ENCODE data around the gene CNPPD1.
"Not testable (repeated sequence)": the region's sequence is repeated elsewhere in the genome, so short reads cannot be mapped to it uniquely, and the experiment has no call there.

The CNPPD1 gene

DNA sequence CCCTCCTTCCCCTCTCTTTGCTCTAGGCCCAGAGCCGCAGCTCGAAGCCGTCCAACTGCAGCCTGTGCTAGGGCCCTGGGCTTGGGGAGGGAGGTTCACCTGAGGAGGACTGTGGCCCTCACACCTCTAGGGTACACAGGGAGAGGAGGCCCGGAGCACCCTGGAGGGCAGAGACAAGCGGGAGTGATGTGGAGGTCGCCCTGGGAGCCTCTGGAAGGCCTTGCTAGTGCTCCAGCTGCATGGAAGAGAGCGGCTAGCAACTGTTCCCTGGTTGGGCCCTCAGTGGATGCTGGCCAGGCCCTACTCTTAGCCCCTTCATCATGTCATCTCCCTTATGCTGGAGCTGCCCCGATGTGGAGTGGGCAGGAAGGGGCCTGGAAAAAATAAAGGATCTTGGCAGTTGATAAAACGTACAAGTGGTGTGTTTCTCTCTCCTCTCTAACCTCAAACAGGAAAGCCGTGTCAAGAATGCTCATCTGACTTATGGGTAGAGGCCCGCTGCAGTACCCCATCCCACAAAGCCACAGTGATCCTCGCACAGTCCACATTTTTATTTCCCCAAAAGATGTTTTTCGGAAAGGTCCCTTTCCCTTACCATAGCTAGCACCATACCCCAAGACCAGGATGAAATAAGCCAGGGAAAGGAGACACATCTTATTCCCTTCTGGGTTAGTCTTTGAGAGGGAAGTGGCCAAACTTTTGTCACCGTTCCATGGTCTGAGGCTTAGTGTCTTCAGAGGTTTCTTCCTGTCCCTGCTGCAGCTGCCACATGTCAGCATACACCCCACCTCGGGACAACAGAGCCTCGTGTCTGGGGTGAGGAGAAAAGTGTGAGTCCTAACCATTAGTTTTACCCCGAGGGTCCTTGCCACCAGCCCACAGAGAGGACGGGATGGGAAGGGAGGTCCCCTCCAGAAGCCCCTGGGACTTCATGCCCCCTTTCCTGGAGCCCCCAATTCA, 32.8 kb upstream of the CNPPD1 start:
- intact Hi-C loops (cut with DNase I): no loop called here
- DNase-seq: peak in 1 of 10 donors; percentile 36

DNA sequence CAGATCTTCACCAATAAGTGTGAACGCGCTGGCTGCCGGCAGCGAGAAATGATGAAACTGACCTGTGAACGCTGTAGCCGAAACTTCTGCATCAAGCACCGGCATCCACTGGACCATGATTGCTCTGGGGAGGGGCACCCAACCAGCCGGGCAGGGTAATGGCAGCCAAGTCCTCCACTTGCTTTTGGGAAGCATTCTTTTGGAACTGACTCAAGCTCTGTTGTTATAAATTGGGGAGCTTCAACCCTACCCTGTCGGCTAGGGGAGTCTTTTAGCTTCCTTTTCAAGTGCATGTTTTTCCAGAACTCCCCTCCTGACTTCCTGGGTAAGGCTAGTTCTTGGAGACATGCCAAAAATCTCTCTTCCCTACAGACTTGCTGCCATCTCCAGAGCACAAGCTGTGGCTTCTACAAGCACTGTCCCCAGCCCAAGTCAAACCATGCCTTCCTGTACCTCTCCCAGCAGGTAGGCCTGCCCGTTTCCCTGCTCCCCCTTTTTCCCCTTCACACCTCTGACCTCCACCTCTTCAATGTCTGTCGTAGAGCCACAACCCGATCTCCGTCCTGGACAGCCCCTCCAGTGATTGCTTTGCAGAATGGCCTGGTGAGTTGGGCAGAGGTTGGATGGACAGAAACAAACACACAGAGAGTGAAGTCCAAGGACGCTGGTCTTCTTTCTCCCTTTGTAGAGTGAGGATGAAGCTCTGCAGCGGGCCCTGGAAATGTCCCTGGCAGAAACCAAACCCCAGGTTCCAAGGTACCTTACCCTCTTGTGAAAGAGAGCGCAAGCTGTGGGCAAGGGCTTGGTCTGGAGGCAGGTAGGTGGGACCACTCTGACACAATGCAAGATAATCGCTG, 31.4 kb upstream of the CNPPD1 start:
- intact Hi-C loops (cut with DNase I): loop anchor here (2.0 kb wide), 1 partner anchor 29 kb away; the partner anchor contains the start of gene RETREG2
- DNase-seq: peak in 1 of 10 donors; percentile 86

DNA sequence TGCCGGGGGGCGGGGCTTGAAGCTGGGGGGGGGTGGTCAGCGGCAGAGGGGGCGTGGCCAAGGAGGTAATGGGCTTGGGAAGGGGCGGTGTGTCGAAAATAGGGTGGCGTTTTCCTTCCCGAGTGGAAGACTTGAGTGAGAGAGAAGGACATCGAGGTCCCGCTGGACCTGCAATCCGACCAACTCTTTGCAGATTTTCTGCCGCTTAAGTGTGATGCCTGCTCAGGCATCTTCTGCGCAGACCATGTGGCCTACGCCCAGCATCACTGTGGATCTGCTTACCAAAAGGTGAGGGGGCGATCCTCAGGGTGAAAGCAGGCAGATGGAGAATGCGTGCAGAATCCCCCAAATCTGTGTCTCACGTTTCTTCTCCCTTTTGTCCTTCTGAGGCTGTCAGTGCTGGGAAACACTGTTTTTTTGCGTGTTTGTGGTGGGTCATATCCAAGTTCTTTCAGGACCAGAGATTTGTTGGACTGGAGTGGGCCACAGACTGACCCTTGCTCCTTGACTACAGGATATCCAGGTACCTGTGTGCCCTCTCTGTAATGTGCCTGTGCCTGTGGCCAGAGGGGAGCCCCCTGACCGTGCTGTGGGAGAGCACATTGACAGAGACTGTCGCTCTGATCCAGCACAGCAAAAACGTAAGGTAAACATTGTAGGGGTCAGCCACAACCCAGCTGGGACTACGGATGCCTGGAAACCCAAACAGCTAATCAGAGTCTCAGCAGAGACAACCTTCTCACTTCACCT, 30.6 kb upstream of the CNPPD1 start:
- peak in 2 of 10 donors; percentile 77 to 87 for DNase-seq
- intact Hi-C loops (cut with DNase I): loop anchor here (2.0 kb wide), 1 partner anchor 29 kb away; the partner anchor contains the start of gene RETREG2

DNA sequence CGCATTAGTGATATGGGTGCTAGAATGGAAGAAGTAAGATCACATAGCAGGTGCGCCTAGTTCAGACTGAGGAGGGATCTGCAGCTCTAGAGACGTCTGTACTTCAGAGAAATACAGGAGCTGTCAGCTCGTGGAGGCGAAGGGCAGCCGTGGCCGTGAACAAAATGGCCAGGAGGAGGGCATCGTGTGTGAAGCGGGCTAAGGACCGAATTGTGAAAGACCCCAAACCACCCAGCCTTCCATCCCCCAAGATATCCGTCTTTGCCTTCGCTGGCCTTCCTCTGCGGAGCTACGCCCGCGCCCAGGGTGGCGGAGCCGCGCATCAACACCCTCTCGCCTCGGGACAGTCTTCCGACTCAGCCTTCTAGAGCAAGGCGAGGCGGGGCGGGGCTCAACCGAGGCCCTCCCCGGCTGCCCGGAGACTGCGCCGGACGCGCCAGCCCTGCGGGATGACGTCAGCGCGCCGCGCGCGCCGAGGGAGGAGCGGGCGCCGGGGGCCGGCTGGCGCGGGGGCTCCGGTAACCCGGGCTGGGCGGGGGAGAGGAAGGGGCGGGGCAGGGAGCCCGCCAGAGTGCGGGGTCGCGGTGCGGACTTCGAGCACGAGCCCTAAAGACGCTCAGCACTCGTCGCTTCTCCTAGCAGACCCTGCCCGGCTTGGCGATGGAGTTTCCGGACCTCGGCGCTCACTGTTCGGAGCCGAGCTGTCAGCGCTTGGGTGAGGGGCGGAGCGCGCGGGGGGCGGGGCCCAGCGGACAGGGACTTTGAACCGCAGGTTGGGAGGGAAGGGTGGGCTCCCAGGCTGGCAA, 29.8 kb upstream of the CNPPD1 start, which contains the start of gene ZFAND2B:
ZFAND2B (plus strand) TSS at position 455 of the 806 bp plus-strand sequence; CDS start at position 661, 206 bp downstream.
- intact Hi-C loops (cut with DNase I): loop anchor here (2.0 kb wide), 1 partner anchor 28 kb away; the partner anchor contains the start of gene RETREG2
- DNase-seq: peak; percentile 90 to 99 (median 95)

DNA sequence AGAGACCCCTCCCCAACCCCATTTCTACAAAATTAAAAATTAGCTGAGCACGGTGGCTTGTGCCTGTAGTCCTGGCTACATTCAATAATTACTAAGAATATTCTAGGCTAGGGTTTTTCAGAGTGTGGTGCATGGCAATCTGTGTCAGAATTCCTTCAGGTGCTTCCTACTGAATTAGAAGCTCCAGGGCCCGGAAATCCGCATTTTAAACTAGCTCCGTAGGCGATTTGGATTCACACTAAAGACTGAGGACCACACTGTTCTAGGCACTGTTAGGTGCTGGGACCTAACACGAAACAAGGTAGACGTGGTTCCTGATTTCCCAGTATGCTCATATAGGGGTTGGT, 29.2 kb upstream of the CNPPD1 start:
- intact Hi-C loops (cut with DNase I): loop anchor here (2.0 kb wide), 1 partner anchor 27 kb away; the partner anchor contains the start of gene RETREG2
- no peak for DNase-seq

DNA sequence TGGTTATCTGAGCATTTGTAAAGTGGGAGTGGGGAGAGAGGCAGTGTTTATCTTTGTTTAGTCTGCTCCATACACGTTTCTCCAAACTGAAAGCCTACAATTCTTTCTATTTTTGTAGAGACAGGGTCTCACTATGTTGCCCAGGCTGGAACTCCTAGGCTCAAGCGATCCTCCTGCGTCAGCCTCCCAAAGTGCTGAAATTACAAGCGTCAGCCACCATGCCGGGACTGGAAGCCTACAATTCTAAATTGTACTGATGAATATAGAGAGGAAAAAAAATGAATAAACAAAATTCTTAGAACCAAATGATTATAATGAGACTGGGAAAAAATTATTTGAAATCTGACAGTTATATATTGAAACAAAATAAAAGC, 28.4 kb upstream of the CNPPD1 start:
- intact Hi-C loops (cut with DNase I): no loop called here

DNA sequence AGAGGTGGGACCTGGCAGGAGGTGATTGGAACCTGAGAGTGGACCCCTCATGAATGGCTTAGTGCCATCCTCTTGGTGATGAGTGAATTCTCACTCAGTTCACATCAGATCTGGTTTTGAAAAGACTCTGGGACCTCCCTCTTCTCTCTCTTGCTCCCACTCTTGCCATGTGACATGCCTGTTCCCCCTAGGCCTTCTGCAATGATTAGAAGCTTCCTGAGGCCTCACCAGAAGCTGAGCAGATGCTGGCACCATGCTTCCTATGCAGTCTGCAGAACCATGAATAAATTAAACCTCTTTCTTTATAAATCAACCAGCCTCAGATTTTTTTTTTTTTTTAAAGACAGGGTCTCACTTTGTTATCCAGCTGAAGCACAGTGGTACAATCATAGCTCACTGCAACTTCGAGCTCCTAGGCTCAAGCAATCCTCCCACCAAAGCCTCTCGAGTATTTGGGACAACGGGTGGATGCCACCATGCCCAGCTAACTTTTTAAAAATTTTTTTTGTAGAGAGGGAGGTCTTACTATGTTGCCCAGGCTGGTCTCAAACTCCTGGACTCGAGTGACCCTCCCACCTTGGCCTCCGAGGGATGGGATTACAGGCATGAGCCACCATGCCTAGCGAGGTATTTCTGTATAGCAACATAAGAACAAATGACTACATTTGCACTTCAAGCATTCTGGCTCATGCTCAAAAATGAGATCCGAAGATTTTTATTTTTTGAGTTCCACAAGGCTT, 27.9 kb upstream of the CNPPD1 start:
- DNase-seq: peak in 2 of 10 donors; percentile 5
- intact Hi-C loops (cut with DNase I): no loop called here

More for the DNA sequence above, 28.4 kb upstream of the CNPPD1 start:
- DNase-seq: peak in 2 of 10 donors; percentile 43 to 50

DNA sequence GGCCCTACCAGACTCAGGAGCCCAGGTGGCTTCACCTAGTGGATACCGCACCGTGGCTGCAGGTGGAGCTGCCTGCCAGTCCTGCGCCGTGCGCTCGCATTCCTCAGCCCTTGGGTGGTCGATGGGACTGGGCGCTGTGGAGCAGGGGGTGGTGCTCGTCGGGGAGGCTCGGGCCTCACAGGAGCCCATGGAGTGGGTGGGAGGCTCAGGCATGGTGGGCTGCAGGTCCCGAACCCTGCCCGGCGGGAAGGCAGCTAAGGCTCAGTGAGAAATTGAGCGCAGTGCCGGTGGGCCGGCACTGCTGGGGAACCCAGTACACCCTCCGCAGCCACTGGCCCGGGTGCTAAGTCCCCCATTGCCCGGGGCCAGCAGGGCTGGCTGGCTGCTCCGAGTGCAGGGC, 24.6 kb upstream of the CNPPD1 start:
- DNase-seq: not testable (repeated sequence)

DNA sequence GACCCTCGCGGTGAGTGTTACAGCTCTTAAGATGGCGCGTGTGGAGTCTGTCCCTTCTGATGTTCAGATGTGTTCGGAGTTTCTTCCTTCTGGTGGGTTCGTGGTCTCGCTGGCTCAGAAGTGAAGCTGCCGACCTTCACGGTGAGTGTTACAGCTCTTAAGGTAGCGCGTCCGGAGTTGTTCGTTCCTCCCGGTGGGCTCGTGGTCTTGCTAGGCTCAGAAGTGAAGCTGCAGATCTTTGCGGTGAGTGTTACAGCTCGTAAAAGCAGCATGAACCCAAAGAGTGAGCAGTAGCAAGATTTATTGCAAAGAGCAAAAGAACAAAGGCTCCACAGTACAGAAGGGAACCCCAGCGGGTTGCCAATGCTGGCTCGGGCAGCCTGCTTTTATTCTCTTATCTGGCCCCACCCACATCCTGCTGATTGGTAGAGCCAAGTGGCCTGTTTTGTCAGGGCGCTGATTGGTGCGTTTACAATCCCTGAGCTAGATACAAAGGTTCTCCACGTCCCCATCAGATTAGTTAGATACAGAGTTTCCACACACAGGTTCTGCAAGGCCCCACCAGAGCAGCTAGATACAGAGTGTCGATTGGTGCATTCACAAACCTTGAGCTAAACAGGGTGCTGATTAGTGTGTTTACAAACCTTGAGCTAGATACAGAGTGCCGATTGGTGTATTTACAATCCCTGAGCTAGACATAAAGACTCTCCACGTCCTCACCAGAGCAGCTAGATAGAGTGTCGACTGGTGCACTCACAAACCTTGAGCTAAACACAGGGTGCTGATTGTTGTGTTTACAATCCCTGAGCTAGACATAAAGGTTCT, 24.0 kb upstream of the CNPPD1 start:
- DNase-seq: peak in 2 of 10 donors; percentile 35 to 84
- intact Hi-C loops (cut with DNase I): not testable (repeated sequence)

More for the DNA sequence above, 24.6 kb upstream of the CNPPD1 start:
- intact Hi-C loops (cut with DNase I): not testable (repeated sequence)

DNA sequence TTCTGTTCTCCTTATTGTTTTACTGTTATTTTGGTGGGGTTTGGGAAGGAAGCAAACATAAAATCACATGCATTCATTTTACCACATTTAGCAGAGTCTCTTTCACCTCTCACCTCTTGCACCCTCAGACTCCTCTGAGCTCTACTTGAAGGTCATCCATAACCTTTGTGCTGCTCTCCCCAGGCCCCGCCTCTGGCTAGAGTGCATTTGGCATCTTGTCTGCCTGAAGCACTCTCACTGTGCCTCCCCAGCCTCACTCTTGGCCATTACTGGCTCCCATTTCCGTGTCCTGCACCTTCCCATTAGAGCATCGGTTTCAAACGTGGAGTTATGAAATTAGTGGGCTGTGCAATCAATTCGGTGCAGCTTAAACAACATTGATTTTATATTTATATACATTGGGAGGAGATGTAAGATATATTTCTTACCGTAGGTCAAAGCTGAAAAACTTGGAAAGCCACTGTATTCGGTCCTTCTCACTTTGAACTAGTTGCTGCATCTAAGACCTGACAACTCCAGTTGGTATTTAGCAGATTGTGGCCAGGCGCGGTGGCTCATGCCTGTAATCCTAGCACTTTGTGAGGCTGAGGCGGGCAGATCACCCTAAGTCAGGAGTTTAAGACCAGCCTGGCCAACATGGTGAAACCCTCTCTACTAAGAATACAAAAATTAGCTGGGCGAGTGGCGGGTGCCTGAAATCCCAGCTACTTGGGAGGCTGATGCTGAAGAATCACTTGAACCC, 22.9 kb upstream of the CNPPD1 start:
- DNase-seq: peak in 2 of 10 donors; percentile 29 to 59
- intact Hi-C loops (cut with DNase I): no loop called here

DNA sequence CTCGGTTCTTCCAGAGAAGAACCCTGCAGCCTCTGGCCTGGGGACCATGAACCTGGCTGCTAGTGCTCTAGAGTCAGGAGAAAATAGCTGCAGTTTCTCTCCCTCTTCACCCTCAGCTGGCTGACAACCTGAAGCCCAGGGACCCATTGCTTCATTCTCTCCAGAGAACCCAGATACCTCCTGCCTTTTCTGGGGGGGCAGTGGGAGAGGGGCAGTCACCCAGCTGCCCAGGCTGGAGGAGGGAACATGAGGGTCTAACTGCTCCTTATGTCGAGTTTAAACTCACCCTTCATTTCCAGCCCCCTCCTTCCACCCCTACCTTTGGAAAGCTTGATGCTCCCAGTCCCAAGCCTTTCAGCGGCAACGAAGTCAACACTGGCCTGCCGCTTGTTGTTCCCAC, 22.2 kb upstream of the CNPPD1 start:
- DNase-seq: peak in 1 of 10 donors; percentile 17
- intact Hi-C loops (cut with DNase I): no loop called here

DNA sequence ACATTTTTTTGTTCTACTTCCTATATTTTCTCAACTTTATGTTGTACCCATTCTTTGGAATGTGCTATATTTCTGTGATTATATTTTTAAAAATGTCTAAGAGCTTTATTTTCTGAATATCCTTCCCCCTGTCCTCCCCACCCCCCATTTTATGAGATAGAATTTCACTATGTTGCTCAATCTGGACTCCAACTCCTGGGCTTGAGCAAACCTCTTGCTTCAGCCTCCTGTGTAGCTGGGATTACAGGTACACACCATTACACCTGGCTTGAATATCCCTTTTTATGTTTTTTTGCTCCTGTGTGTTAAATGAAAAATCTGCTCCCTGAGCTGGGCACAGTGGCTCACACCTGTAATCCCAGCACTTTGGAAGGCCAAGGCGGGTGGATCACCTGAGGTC, 20.7 kb upstream of the CNPPD1 start:
- DNase-seq: no peak
- intact Hi-C loops (cut with DNase I): no loop called here

DNA sequence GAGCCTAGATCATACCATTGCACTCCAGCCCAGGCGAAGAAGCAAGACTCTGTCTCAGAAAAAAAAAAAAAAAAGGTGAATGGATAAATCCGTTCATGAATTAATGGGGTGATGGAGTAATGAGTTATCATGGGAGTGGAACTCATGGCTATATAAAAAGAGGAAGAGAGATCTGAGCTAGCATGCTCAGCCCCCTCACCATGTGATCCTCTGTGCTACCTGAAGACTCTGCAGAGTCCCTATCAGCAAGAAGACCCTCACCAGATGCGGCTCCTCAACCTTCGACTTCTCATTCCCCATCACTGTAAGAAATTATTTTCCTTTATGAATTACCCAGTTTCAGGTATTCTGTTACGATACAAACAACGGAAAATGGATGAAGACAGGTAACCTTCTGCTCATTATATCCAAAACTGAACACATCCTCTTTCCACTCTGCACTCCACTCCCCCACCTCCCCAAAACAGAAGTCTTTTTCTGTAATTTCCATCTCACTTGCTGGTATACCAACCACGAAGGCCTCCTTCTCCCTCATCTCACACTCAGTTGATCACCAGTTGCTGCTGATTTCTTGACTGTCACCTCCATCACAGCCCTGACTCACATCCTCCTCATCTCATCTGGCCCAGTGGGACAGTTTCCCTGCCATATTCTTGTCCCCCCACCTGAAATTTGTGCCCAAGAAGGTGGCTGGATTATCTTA, 10.2 kb upstream of the CNPPD1 start:
- intact Hi-C loops (cut with DNase I): no loop called here

DNA sequence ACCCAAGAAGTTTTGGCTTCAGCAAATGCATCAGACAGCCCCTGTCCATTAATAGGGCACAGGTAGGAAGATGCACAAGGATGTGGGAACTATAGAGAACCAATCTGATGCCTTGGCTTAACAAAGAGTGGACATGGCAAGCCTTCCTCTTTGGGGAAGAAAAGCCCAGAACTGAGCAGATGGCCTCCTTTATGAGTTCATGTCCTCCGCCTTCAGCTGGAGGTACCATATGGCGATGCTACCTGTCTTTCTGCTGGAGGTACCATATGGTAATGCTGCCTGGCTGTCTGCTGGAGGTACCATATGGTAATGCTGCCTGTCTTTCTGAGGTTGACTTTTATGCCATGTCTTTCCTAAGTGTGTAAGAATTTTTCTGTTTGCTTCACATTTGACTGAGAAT, 7.4 kb upstream of the CNPPD1 start:
- peak in 2 of 10 donors; percentile 7 to 33 for DNase-seq
- intact Hi-C loops (cut with DNase I): no loop called here

More for the DNA sequence above, 10.2 kb upstream of the CNPPD1 start:
- DNase-seq: peak in 1 of 10 donors; percentile 12

DNA sequence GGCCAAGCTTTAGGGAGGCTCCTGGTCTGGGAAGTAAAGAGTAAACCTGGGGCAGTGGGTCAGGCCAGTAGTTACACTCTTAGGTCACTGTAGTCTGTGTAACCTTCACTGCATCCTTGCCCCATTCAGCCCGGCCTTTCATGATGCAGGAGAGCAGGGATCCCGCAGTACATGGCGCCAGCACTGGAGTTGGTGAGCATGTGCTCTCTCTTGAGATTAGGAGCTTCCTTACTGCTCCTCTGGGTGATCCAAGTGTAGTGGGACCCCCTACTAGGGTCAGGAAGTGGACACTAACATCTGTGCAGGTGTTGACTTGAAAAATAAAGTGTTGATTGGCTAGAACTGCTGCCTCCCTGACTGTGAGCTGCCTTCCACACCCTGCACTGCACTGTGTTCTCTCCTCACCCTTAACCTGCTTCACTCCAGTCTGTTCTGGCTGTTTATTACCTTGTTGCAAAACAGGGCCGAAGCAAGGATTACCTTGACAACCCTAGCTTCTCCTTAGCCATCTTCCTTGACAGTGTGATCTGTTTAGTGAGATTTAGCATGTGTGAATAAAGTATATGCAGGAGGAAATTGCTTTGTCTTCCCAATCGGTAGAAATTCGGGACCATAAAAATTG, 6.5 kb upstream of the CNPPD1 start:
- intact Hi-C loops (cut with DNase I): no loop called here
- DNase-seq: peak in 2 of 10 donors; percentile 2 to 51
